Activated T-cell treated with anti-CD3 and anti-CD28 coated beads, Interleukin-2, amount 50 U/mL, for 4 hours (primary cell): ENCODE measurements around the gene CCDC175. TPM values are rescaled to one million over a fixed set of nuclear protein-coding genes. Genes with fewer than 3 reads are reported as not detected.

Experiments
- ATAC-seq, 2 donors: fragments of 200-7000 bp; cut with Tn5 transposase; one replicate each; pipeline ENCODE4 v1.10.0; 2021
- DNase-seq: peaks from one replicate; pipeline ENCODE4 v3.0.0-alpha.2; 2020
- H3K27me3 Mint-ChIP-seq: one replicate; pipeline ENCODE4 v1.8.0; 2021; ENCODE audit warnings: low read depth, mixed read lengths
- H3K36me3 Mint-ChIP-seq: one replicate; pipeline ENCODE4 v1.8.0; 2022; ENCODE audit warnings: mixed read lengths; ENCODE audit not compliant: insufficient read depth
- H3K4me1 Mint-ChIP-seq: one replicate; pipeline ENCODE4 v1.8.0; 2021; ENCODE audit warnings: low read depth, mixed read lengths
- H3K4me3 Mint-ChIP-seq: one replicate; pipeline ENCODE4 v1.8.0; 2021; ENCODE audit warnings: mild to moderate bottlenecking, moderate library complexity, mixed read lengths
- H3K9me3 Mint-ChIP-seq: one replicate; pipeline ENCODE4 v1.8.0; 2021; ENCODE audit warnings: mixed read lengths
- total RNA-seq, 3 donors: library from RNA; stranded (reverse); gene quantifications; one replicate each; pipeline ENCODE4 v1.2.1, GENCODE V29; 2021

The CCDC175 gene
- total RNA-seq, 3 donors from 2014 or later, result not detected

GRCh38 chr14:59511916-59512575 lies 64.6 kb downstream of the CCDC175 start:
- ATAC-seq (no peak), DNase-seq (no peak)
- H3K36me3 Mint-ChIP-seq, result no peaks in the 10 kb centered on the region
- no peak overlapping the region for H3K4me3 Mint-ChIP-seq
- H3K27me3 Mint-ChIP-seq, result peaks cover 14% of the 10 kb centered on the region
- H3K4me1 Mint-ChIP-seq, result no peaks in the 10 kb centered on the region
- H3K9me3 Mint-ChIP-seq, result no peaks in the 10 kb centered on the region

GRCh38 chr14:59510966-59511365 lies 65.6 kb downstream of the CCDC175 start:
- no peak for DNase-seq
- H3K27me3 Mint-ChIP-seq, result peaks cover 14% of the 10 kb centered on the region
- no peak overlapping the region for H3K4me3 Mint-ChIP-seq
- H3K4me1 Mint-ChIP-seq, result no peaks in the 10 kb centered on the region
- H3K9me3 Mint-ChIP-seq, result no peaks in the 10 kb centered on the region
- peaks cover under 1% of the 10 kb centered on the region for H3K36me3 Mint-ChIP-seq
- no peak for ATAC-seq

- no peaks in the 10 kb centered on the region for H3K9me3 Mint-ChIP-seq
Measured at GRCh38 chr14:59510001-59510400, 66.6 kb downstream of the CCDC175 start.

GRCh38 chr14:59509101-59509500 lies 67.5 kb downstream of the CCDC175 start:
- ATAC-seq (no peak), DNase-seq (no peak)
- peaks cover 2% of the 10 kb centered on the region for H3K36me3 Mint-ChIP-seq
- no peak overlapping the region for H3K4me3 Mint-ChIP-seq
- peaks cover 8% of the 10 kb centered on the region for H3K4me1 Mint-ChIP-seq
- no peaks in the 10 kb centered on the region for H3K9me3 Mint-ChIP-seq
- peaks cover 12% of the 10 kb centered on the region for H3K27me3 Mint-ChIP-seq

More at GRCh38 chr14:59510001-59510400, 66.6 kb downstream of the CCDC175 start:
- no peak for ATAC-seq
- Mint-ChIP-seq H3K27me3 (peaks cover 12% of the 10 kb centered on the region), H3K36me3 (peaks cover 2% of the 10 kb centered on the region), H3K4me1 (no peaks in the 10 kb centered on the region), H3K4me3 (no peak overlapping the region)
- DNase-seq, result no peak

GRCh38 chr14:59507752-59508103 lies 68.9 kb downstream of the CCDC175 start:
- ATAC-seq (no peak), DNase-seq (no peak)
- Mint-ChIP-seq H3K9me3 (no peaks in the 10 kb centered on the region), H3K27me3 (peaks cover 8% of the 10 kb centered on the region), H3K4me1 (peaks cover 10% of the 10 kb centered on the region), H3K36me3 (peaks cover 2% of the 10 kb centered on the region), H3K4me3 (no peak overlapping the region)

- H3K27me3 Mint-ChIP-seq, result peaks cover 8% of the 10 kb centered on the region
- peaks cover 2% of the 10 kb centered on the region for H3K36me3 Mint-ChIP-seq
- peak; percentile 12 for DNase-seq
- ATAC-seq, result peak; percentile 62 to 75
- no peak overlapping the region for H3K4me3 Mint-ChIP-seq
- peaks cover 10% of the 10 kb centered on the region for H3K4me1 Mint-ChIP-seq
- no peaks in the 10 kb centered on the region for H3K9me3 Mint-ChIP-seq
Measured at GRCh38 chr14:59507063-59507751, 69.4 kb downstream of the CCDC175 start.

- no peak for ATAC-seq
- peaks cover 13% of the 10 kb centered on the region for H3K4me1 Mint-ChIP-seq
- no peaks in the 10 kb centered on the region for H3K9me3 Mint-ChIP-seq
- peaks cover 4% of the 10 kb centered on the region for H3K27me3 Mint-ChIP-seq
- no peak overlapping the region for H3K4me3 Mint-ChIP-seq
- no peak for DNase-seq
- peaks cover 12% of the 10 kb centered on the region for H3K36me3 Mint-ChIP-seq
Measured at GRCh38 chr14:59503256-59503655, 73.4 kb downstream of the CCDC175 start.

- ATAC-seq (no peak), DNase-seq (no peak)
- H3K4me3 Mint-ChIP-seq, result no peak overlapping the region
- H3K36me3 Mint-ChIP-seq, result peaks cover 9% of the 10 kb centered on the region
- peaks cover 16% of the 10 kb centered on the region for H3K4me1 Mint-ChIP-seq
- no peaks in the 10 kb centered on the region for H3K9me3 Mint-ChIP-seq
- H3K27me3 Mint-ChIP-seq, result no peaks in the 10 kb centered on the region
Measured at GRCh38 chr14:59500732-59501131, 75.9 kb downstream of the CCDC175 start.

GRCh38 chr14:59492384-59492783 lies 84.2 kb downstream of the CCDC175 start:
- H3K9me3 Mint-ChIP-seq, result no peaks in the 10 kb centered on the region
- no peak for ATAC-seq
- H3K4me1 Mint-ChIP-seq, result peaks cover 24% of the 10 kb centered on the region
- H3K27me3 Mint-ChIP-seq, result no peaks in the 10 kb centered on the region
- peaks cover 48% of the 10 kb centered on the region for H3K36me3 Mint-ChIP-seq
- DNase-seq, result no peak
- no peak overlapping the region for H3K4me3 Mint-ChIP-seq

GRCh38 chr14:59490756-59491155 lies 85.9 kb downstream of the CCDC175 start:
- Mint-ChIP-seq H3K36me3 (peaks cover 48% of the 10 kb centered on the region), H3K4me1 (peaks cover 28% of the 10 kb centered on the region), H3K9me3 (no peaks in the 10 kb centered on the region), H3K27me3 (no peaks in the 10 kb centered on the region), H3K4me3 (no peak overlapping the region)
- ATAC-seq, result no peak
- DNase-seq, result no peak

- Mint-ChIP-seq H3K27me3 (no peaks in the 10 kb centered on the region), H3K4me1 (peaks cover 63% of the 10 kb centered on the region), H3K9me3 (no peaks in the 10 kb centered on the region), H3K4me3 (peak overlapping the region; percentile 96), H3K36me3 (peaks cover 20% of the 10 kb centered on the region)
- ATAC-seq (peak; percentile 60 to 62), DNase-seq (no peak)
Measured at GRCh38 chr14:59484639-59485175, 91.9 kb downstream of the CCDC175 start.

GRCh38 chr14:59483819-59484638 lies 92.6 kb downstream of the CCDC175 start, which contains the start of the genes JKAMP and L3HYPDH:
Gene JKAMP (plus strand): TSS chr14:59484517. CDS start chr14:59484590, 73 bp downstream.
Gene L3HYPDH (minus strand): TSS chr14:59484408. CDS start chr14:59484316, 92 bp downstream.
- ATAC-seq, result peak; percentile 97
- Mint-ChIP-seq H3K4me1 (peaks cover 62% of the 10 kb centered on the region), H3K36me3 (peaks cover 15% of the 10 kb centered on the region), H3K27me3 (no peaks in the 10 kb centered on the region), H3K9me3 (no peaks in the 10 kb centered on the region), H3K4me3 (peak within 1 kb of the TSS; percentile 96)
- DNase-seq, result peak; percentile 99

- ATAC-seq (no peak), DNase-seq (no peak)
- Mint-ChIP-seq H3K36me3 (peaks cover 14% of the 10 kb centered on the region), H3K9me3 (no peaks in the 10 kb centered on the region), H3K4me3 (peak overlapping the region; percentile 96), H3K4me1 (peaks cover 60% of the 10 kb centered on the region), H3K27me3 (no peaks in the 10 kb centered on the region)
Measured at GRCh38 chr14:59483363-59483762, 93.2 kb downstream of the CCDC175 start.
